Neural cell (in vitro differentiated cells): ENCODE measurements around the gene HSF5. TPM values are rescaled to one million over a fixed set of nuclear protein-coding genes. Genes with fewer than 3 reads are reported as not detected.

Experiments
- H2AFZ ChIP-seq: fragments of 200-600, 300-800 bp; sonication (generic), shearing (Covaris generic); 2 replicates; pipeline ENCODE4 v1.6.0; 2014; ENCODE audit warnings: low read depth, mild to moderate bottlenecking, antibody characterized with exemption, low read length, moderate library complexity
- H3F3A ChIP-seq: fragments of 200-600 bp; shearing (Covaris generic); 2 replicates; pipeline ENCODE4 v1.6.1; 2016; ENCODE audit warnings: mild to moderate bottlenecking, moderate library complexity, mixed read lengths, antibody characterized with exemption, low read length; ENCODE audit not compliant: insufficient read depth, poor library complexity, severe bottlenecking
- H3K27ac ChIP-seq: fragments of 200-600, 300-800 bp; sonication (generic), shearing (Covaris generic); 2 replicates; pipeline ENCODE4 v1.5.1; 2014; ENCODE audit warnings: mild to moderate bottlenecking, low read length, moderate library complexity
- H3K27me3 ChIP-seq: fragments of 300-800, 200-600 bp; sonication (generic), shearing (Covaris generic); 2 replicates; pipeline ENCODE4 v1.6.0; 2014; ENCODE audit warnings: mild to moderate bottlenecking, low read depth, low read length, moderate library complexity; ENCODE audit not compliant: insufficient read depth
- H3K36me3 ChIP-seq: fragments of 300-800, 200-600 bp; sonication (generic), shearing (Covaris generic); 2 replicates; pipeline ENCODE4 v1.5.1; 2014; ENCODE audit warnings: mild to moderate bottlenecking, antibody characterized with exemption, low read length, moderate library complexity; ENCODE audit not compliant: insufficient read depth
- H3K4me2 ChIP-seq: fragments of 300-800, 200-600 bp; sonication (generic), shearing (Covaris generic); 2 replicates; pipeline ENCODE4 v1.6.0; 2014; ENCODE audit warnings: mild to moderate bottlenecking, low read length
- H3K4me3 ChIP-seq: fragments of 300-800, 200-600 bp; sonication (generic), shearing (Covaris generic); 2 replicates; pipeline ENCODE4 v1.5.1; 2014; ENCODE audit warnings: mild to moderate bottlenecking, low read length, moderate library complexity
- H3K79me2 ChIP-seq: fragments of 200-600 bp; shearing (Covaris generic); replicated peaks from 2 replicates; pipeline ENCODE4 v1.6.0; 2014; ENCODE audit warnings: mild to moderate bottlenecking, low read length, moderate library complexity; ENCODE audit not compliant: insufficient read depth
- H3K9ac ChIP-seq: fragments of 300-800, 200-600 bp; sonication (generic), shearing (Covaris generic); 2 replicates; pipeline ENCODE4 v1.6.1; 2016; ENCODE audit warnings: mild to moderate bottlenecking, low read length, mixed read lengths
- H3K9me2 ChIP-seq: fragments of 200-600 bp; shearing (Covaris generic); 2 replicates; pipeline ENCODE4 v1.6.1; 2016; ENCODE audit warnings: mild to moderate bottlenecking, low read length, mixed read lengths; ENCODE audit not compliant: insufficient read depth
- H3K9me3 ChIP-seq: fragments of 200-600, 300-800 bp; sonication (generic), shearing (Covaris generic); 2 replicates; pipeline ENCODE4 v1.6.1; 2016; ENCODE audit warnings: mild to moderate bottlenecking, mixed run types, low read length, moderate library complexity, mixed read lengths
- H4K20me1 ChIP-seq: fragments of 200-600 bp; shearing (Covaris generic); 2 replicates; pipeline ENCODE4 v1.6.1; 2016; ENCODE audit warnings: mild to moderate bottlenecking, mixed run types; ENCODE audit not compliant: insufficient read depth
- CTCF ChIP-seq: fragments of 450-650 bp; IDR thresholded peaks from 2 replicates; pipeline ENCODE4 v1.5.1; 2014; ENCODE audit warnings: antibody characterized with exemption, mild to moderate bottlenecking, moderate library complexity; ENCODE audit not compliant: poor library complexity, severe bottlenecking
- EP300 ChIP-seq: fragments of 450-650 bp; conservative IDR thresholded peaks from 2 replicates; pipeline ENCODE4 v1.6.1; 2014; ENCODE audit warnings: antibody characterized with exemption, mild to moderate bottlenecking, moderate library complexity; ENCODE audit not compliant: poor library complexity, severe bottlenecking
- EZH2 ChIP-seq: fragments of 200-600, 300-800 bp; shearing (Covaris generic), sonication (generic); IDR thresholded peaks from 2 replicates; pipeline ENCODE4 v1.6.1; 2014; ENCODE audit warnings: antibody characterized with exemption, low read length, borderline replicate concordance, mild to moderate bottlenecking; ENCODE audit not compliant: insufficient read depth, poor library complexity, severe bottlenecking
- MXI1 ChIP-seq: fragments of 450-650 bp; conservative IDR thresholded peaks from 2 replicates; pipeline ENCODE4 v1.6.1; 2014; ENCODE audit warnings: antibody characterized with exemption, mild to moderate bottlenecking; ENCODE audit not compliant: poor library complexity, severe bottlenecking
- POLR2AphosphoS5 ChIP-seq: IDR thresholded peaks from 2 replicates; pipeline ENCODE4 v1.6.1; 2012
- RAD21 ChIP-seq: fragments of 450-650 bp; conservative IDR thresholded peaks from 2 replicates; pipeline ENCODE4 v1.6.1; 2014; ENCODE audit warnings: antibody characterized with exemption, mild to moderate bottlenecking, moderate library complexity
- SMC3 ChIP-seq: fragments of 450-650 bp; conservative IDR thresholded peaks from 2 replicates; pipeline ENCODE4 v1.6.1; 2014; ENCODE audit warnings: antibody characterized with exemption, mild to moderate bottlenecking, moderate library complexity; ENCODE audit not compliant: poor library complexity
- TAF1 ChIP-seq: IDR thresholded peaks from 2 replicates; pipeline ENCODE4 v1.6.1; 2012; ENCODE audit warnings: low read depth
- polyA plus RNA-seq: library from polyadenylated mRNA; depleted of rRNA; stranded (reverse); fragments of >200 nt; gene quantifications from 2 replicates; pipeline ENCODE4 v1.2.3, GENCODE V29; 2014
- TF ChIP-seq, protein P1 (sequence below): IDR thresholded peaks from 2 replicates; pipeline ENCODE4 v1.6.1; 2012; ENCODE audit warnings: borderline replicate concordance

HSF5 gene
- polyA plus RNA-seq, 1 donor from 2014 or later, result 0.21 TPM

DNA sequence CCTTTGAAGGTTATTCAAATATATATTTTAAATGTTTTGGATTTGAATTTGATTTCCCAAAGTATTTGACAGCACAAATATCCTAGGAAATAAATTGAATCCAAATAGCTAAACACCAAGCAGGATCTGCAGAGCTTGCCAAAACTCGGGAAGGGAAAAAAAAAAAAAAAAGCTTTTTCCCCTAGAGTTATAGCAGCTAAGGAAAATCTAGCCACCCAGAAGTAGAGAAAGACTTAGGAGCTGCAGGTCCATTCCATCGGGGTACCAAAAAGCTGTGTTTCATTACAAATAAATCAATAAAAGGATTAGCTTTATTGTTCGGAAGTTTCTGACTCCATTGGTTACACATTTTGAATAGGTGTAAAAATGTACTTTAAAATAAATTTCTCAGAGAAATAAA, 19.3 kb downstream of the HSF5 start:
- Histone ChIP-seq H3F3A (no peaks in the 10 kb centered on the region), H2AFZ (no peak overlapping the region), H3K9me3 (no peaks in the 10 kb centered on the region), H3K9me2 (no peaks in the 10 kb centered on the region), H3K79me2 (no peaks in the 10 kb centered on the region), H4K20me1 (no peaks in the 10 kb centered on the region), H3K27me3 (no peaks in the 10 kb centered on the region), H3K4me3 (no peak overlapping the region), H3K36me3 (no peaks in the 10 kb centered on the region), H3K27ac (no peak overlapping the region), H3K9ac (no peak overlapping the region), H3K4me2 (no peak overlapping the region)
- TF ChIP-seq, protein P1, sequence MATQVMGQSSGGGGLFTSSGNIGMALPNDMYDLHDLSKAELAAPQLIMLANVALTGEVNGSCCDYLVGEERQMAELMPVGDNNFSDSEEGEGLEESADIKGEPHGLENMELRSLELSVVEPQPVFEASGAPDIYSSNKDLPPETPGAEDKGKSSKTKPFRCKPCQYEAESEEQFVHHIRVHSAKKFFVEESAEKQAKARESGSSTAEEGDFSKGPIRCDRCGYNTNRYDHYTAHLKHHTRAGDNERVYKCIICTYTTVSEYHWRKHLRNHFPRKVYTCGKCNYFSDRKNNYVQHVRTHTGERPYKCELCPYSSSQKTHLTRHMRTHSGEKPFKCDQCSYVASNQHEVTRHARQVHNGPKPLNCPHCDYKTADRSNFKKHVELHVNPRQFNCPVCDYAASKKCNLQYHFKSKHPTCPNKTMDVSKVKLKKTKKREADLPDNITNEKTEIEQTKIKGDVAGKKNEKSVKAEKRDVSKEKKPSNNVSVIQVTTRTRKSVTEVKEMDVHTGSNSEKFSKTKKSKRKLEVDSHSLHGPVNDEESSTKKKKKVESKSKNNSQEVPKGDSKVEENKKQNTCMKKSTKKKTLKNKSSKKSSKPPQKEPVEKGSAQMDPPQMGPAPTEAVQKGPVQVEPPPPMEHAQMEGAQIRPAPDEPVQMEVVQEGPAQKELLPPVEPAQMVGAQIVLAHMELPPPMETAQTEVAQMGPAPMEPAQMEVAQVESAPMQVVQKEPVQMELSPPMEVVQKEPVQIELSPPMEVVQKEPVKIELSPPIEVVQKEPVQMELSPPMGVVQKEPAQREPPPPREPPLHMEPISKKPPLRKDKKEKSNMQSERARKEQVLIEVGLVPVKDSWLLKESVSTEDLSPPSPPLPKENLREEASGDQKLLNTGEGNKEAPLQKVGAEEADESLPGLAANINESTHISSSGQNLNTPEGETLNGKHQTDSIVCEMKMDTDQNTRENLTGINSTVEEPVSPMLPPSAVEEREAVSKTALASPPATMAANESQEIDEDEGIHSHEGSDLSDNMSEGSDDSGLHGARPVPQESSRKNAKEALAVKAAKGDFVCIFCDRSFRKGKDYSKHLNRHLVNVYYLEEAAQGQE, result no peak
- TF ChIP-seq SMC3, result no peak
- no peak for TF ChIP-seq EZH2
- no peak for TF ChIP-seq TAF1
- no peak for TF ChIP-seq RAD21
- TF ChIP-seq CTCF, result no peak
- no peak for TF ChIP-seq MXI1
- TF ChIP-seq POLR2AphosphoS5, result no peak
- no peak for TF ChIP-seq EP300

- Histone ChIP-seq H3K36me3 (no peaks in the 10 kb centered on the region), H3K27me3 (no peaks in the 10 kb centered on the region), H3K9me3 (no peaks in the 10 kb centered on the region), H3K4me2 (no peak overlapping the region), H3K9me2 (no peaks in the 10 kb centered on the region), H3K27ac (no peak overlapping the region), H4K20me1 (no peaks in the 10 kb centered on the region), H3K79me2 (no peaks in the 10 kb centered on the region), H3K4me3 (no peak overlapping the region), H2AFZ (no peak overlapping the region), H3F3A (no peaks in the 10 kb centered on the region), H3K9ac (no peak overlapping the region)
- TF ChIP-seq TAF1, result no peak
Measured at GRCh38 chr17:58455491-58455890, 32.7 kb downstream of the HSF5 start.

- no peak overlapping the region for H3K9ac ChIP-seq
- no peaks in the 10 kb centered on the region for H4K20me1 ChIP-seq
- H3K36me3 ChIP-seq, result no peaks in the 10 kb centered on the region
- H3F3A ChIP-seq, result no peaks in the 10 kb centered on the region
- H2AFZ ChIP-seq, result no peak overlapping the region
- no peak overlapping the region for H3K27ac ChIP-seq
- no peaks in the 10 kb centered on the region for H3K9me3 ChIP-seq
- TF ChIP-seq, protein P1, result no peak
- TF ChIP-seq TAF1 (no peak), POLR2AphosphoS5 (no peak), SMC3 (no peak), RAD21 (no peak), CTCF (no peak), EP300 (no peak), EZH2 (no peak), MXI1 (no peak)
- no peaks in the 10 kb centered on the region for H3K79me2 ChIP-seq
- no peak overlapping the region for H3K4me3 ChIP-seq
- H3K9me2 ChIP-seq, result no peaks in the 10 kb centered on the region
- H3K27me3 ChIP-seq, result no peaks in the 10 kb centered on the region
- H3K4me2 ChIP-seq, result no peak overlapping the region
Measured at GRCh38 chr17:58452738-58453137, 35.5 kb downstream of the HSF5 start.
